CD4-positive, alpha-beta T cell treated with Interleukin-2 at 100 ng/mL for 4 hours (primary cell): ENCODE measurements around the gene TMEM167A.
"Not testable (repeated sequence)": the region's sequence is repeated elsewhere in the genome, so short reads cannot be mapped to it uniquely, and the experiment has no call there.

Experiments used
- DNase-seq: peaks from one replicate; pipeline ENCODE4 v3.0.0-alpha.2; 2020; ENCODE audit warnings: low spot score

TMEM167A gene

GRCh38 chr5:83090169-83090568 lies 13.0 kb upstream of the TMEM167A start:
- no peak for DNase-seq

GRCh38 chr5:83085106-83085505 lies 7.9 kb upstream of the TMEM167A start:
- DNase-seq: no peak

GRCh38 chr5:83084336-83084735 lies 7.1 kb upstream of the TMEM167A start:
- DNase-seq: no peak

- DNase-seq: no peak
Observed at GRCh38 chr5:83082750-83083149, 5.6 kb upstream of the TMEM167A start.

DNA sequence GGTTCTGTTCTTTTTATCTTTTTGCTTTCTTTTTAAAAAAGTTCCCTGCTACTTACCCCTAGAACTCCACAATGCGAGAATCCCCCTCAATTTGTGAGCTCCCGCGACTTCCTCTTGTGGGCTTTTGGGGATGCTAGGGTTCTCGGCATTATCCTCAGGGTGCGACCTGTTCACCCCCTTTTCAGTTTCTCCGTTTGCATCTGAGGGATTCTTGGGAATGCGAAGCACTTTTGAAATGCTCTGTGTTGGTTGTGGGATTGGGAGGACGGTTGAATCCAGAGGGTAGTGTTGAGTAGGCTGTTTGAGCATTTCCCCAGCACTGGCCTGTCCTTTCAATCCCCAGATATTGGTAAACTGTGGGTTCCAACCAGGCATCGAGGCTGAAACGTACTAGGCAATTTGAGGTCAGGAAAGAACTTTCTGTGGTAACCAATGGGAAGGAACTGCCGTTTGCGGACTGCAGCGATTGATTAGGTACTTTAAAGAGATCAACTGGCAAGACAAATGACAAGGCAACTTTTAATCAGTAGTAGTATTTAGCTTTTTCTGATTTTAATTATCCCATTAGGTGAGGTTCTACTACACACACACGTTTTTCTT lies 568 bp upstream of the TMEM167A start:
- peak; percentile 12 for DNase-seq

DNA sequence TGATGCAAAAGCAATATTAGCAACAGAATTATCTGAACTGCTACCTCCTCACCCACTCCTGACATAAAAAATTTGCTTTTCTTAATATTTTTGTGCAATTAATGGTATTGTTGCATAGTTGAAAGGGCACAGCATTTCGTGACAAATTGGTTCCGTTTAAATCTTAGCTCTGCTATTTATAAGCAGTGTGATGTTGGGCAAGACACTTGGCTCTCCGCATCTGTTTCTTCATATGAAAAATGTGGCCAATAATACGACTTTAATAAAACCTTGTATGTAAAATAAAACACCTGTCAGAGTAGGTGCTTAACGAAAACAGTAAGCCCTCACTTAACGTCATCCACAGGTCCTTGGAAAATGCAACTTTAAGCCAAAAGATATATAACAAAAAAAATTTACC lies 4.2 kb downstream of the TMEM167A start:
- DNase-seq: no peak

DNA sequence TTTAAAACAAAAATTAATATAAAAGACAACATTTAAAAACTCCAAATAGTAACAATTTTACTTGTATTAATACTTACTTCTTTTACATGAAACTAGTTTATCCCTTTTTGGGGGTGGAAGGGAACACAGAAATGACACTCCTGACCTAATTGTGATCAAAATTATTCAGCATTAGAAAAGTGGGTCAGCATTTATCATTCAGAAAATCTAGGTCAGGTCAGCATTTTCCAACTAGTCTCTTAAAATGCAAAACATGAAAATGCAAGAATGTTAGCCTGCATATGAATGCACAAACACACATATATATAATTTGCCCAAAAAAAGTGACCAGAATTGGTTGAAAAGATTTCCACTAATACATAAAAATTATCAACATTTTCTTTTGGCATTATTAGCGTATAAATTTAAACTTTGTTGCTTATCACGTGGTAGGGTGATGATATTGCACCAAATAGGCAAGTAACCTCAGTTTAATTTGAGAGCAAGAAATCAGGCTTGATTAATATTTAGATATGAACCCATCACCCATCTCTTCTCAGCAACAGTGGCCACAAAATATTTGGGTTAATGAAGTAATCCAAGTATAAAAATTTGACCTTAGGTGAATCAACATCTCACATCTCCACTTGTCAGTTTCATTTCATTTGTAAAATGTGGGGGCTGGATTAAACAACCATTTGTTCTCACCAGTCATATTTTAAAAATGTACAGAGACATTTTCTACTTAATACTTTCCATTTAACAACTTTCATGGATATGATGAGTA lies 5.7 kb downstream of the TMEM167A start:
- DNase-seq: no peak

GRCh38 chr5:83069096-83069799 lies 7.9 kb downstream of the TMEM167A start:
- DNase-seq: no peak

- DNase-seq: not testable (repeated sequence)
Observed at GRCh38 chr5:83067377-83067776, 9.8 kb downstream of the TMEM167A start.

DNA sequence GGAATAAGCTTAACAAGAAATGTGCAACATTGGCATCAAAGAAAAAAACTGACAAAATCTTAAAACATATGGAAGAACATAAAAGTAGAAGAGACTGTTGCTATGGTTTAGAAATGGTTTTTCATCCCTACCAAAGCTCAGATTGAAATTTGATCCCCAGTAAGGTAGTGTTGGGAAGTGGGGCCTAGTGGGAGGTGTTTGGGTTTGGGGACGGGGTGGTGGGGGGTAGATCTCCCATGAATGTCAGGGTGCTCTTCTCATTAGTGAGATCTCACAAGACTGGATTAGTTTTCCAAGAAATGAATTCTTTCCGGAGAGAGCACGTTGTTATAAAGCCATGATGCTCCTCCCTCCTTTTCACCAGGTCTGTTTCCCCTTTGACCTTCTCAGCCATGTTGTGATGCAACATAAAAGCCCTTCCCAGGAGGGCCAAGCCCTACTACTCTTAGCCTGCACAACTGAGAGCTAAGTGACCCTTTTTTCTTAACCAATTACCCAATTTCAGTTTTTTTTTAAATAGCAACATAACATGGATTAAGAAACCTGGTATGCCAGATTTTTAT lies 10.6 kb downstream of the TMEM167A start:
- DNase-seq: no peak

- DNase-seq: no peak
Observed at GRCh38 chr5:83059341-83059740, 17.9 kb downstream of the TMEM167A start.

GRCh38 chr5:83058726-83059125 lies 18.5 kb downstream of the TMEM167A start:
- no peak for DNase-seq

GRCh38 chr5:83055166-83055565 lies 22.0 kb downstream of the TMEM167A start:
- no peak for DNase-seq

GRCh38 chr5:83050723-83051340 lies 26.4 kb downstream of the TMEM167A start:
- DNase-seq: no peak

- DNase-seq: no peak
Observed at GRCh38 chr5:83049370-83049885, 27.8 kb downstream of the TMEM167A start.

- no peak for DNase-seq
Observed at GRCh38 chr5:83048811-83049210, 28.4 kb downstream of the TMEM167A start.

DNA sequence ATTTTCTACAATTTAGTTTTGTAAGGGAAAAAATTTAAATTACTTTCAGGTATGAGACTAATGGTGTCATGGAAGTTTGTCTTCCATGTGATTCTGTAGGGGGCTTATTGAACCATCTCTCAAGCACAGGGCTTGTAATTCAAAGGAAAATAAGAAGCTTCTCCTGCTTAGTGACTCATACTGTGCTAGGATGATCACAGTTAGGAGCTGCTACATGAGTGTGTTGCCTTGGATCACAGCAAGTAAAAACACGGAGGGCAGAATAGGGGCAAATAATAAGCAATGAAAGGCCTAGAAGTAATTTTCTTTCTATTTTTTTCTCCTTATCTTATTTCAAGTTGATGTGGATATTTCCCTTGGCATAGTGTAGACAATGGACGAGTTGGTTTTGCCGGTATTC lies 28.9 kb downstream of the TMEM167A start:
- DNase-seq: no peak

- DNase-seq: no peak
Observed at GRCh38 chr5:83044926-83045325, 32.3 kb downstream of the TMEM167A start.

DNA sequence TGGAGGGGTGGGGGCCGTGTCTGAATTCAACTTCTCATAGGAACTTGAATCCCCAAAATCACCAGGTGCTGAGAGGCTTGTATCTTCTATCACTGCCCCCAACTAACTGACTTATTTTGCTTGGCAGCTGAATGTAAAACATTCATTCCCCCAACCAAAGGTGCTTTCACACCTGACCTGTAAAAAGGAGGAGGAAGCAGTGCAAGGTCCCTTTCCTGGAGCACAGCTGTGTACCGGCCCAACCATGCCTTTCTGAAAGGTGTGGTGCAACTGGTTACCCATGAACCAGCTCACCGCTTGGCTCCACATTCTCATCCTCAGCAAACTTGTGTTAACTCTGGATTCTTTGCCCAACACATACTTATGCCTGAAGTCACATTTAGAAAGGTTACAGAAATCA lies 34.7 kb downstream of the TMEM167A start:
- DNase-seq: no peak

DNA sequence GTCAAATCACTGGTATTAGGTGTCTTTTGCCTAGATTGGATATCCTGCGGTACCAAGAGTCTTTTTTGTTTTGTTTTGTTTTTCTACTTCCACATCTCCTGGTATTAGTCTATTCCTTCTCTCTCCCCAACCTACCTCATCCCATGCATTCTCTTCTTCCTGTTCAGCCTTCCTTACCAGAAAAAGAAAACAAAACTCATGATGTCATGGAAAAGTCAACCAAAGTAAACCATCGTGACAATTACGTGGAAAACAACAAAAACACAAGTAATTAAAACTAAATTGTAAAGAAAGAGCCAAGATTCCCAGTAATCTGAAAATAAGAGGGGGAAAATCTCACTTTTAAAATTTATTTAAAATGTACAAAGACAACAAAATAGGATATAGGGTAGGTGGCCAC lies 38.3 kb downstream of the TMEM167A start:
- no peak for DNase-seq

DNA sequence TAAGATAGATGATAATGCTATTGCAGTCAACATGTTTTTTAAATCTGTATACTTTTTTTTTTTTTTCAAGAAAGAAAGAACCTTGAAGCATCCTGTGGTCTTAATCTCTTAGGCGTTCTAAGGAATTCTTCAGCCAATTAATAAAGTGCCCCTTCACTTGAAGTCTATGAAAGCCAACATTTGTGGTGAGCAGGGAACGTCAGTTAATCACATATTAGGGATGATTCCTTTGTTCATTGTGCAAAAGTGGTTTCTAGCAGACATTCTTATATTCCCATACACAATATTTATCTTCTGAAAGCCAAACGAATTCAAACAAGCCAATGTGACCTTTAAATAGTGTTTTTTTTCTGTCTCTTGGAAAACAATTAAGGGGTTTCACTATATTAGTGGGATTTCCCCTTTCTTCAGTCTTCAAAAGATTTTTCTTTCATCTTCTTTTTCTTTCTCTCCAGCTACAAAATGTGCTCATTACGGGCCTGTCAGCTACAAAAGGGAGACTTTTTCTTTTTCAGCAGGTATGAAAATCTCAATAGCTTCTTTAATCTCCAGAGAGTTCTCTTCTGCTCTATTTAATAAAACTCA lies 40.1 kb downstream of the TMEM167A start:
- DNase-seq: no peak
